Left hindlimb (tissue), 1 donor: ENCODE results near the gene PTTG1IP.
"Not testable (repeated sequence)": the region's sequence is repeated elsewhere in the genome, so short reads cannot be mapped to it uniquely, and the experiment has no call there.

Source experiments
- DNase-seq: peaks from one replicate; pipeline ENCODE4 v3.0.0-alpha.2; 2018

Gene PTTG1IP

GRCh38 chr21:44873356-44874239 lies at the start of gene PTTG1IP:
Gene PTTG1IP (minus strand): TSS chr21:44873690. CDS start chr21:44873616, 74 bp downstream.
- DNase-seq, result peak; percentile 99

GRCh38 chr21:44921928-44922327 lies 48.4 kb upstream of the PTTG1IP start:
- DNase-seq, result no peak

- no peak for DNase-seq
Observed at GRCh38 chr21:44920694-44921604, 47.5 kb upstream of the PTTG1IP start, which contains the start of gene ITGB2. Gene ITGB2 (minus strand): TSS chr21:44920899. CDS start chr21:44910782, 10,117 bp downstream.

GRCh38 chr21:44919913-44920693 lies 46.6 kb upstream of the PTTG1IP start:
- DNase-seq, result no peak

- no peak for DNase-seq
Observed at GRCh38 chr21:44919111-44919912, 45.8 kb upstream of the PTTG1IP start.

- DNase-seq, result no peak
Observed at GRCh38 chr21:44918581-44919033, 45.1 kb upstream of the PTTG1IP start.

GRCh38 chr21:44918107-44918470 lies 44.6 kb upstream of the PTTG1IP start:
- DNase-seq, result no peak

GRCh38 chr21:44917446-44918106 lies 44.1 kb upstream of the PTTG1IP start:
- no peak for DNase-seq

- DNase-seq, result no peak
Observed at GRCh38 chr21:44916965-44917364, 43.5 kb upstream of the PTTG1IP start.

GRCh38 chr21:44914176-44914874 lies 40.8 kb upstream of the PTTG1IP start:
- DNase-seq, result no peak

- no peak for DNase-seq
Observed at GRCh38 chr21:44913425-44914175, 40.1 kb upstream of the PTTG1IP start.

- DNase-seq, result not testable (repeated sequence)
Observed at GRCh38 chr21:44912506-44913412, 39.3 kb upstream of the PTTG1IP start.

- no peak for DNase-seq
Observed at GRCh38 chr21:44912158-44912473, 38.6 kb upstream of the PTTG1IP start.

- no peak for DNase-seq
Observed at GRCh38 chr21:44911384-44912157, 38.1 kb upstream of the PTTG1IP start.

GRCh38 chr21:44911068-44911383 lies 37.5 kb upstream of the PTTG1IP start:
- DNase-seq, result no peak

- peak; percentile 71 for DNase-seq
Observed at GRCh38 chr21:44910229-44911067, 37.0 kb upstream of the PTTG1IP start.

- no peak for DNase-seq
Observed at GRCh38 chr21:44909719-44910118, 36.2 kb upstream of the PTTG1IP start.
